HG02938 (cell line): ENCODE data around the gene CDCP1.
"Not testable (repeated sequence)": the region's sequence is repeated elsewhere in the genome, so short reads cannot be mapped to it uniquely, and the experiment has no call there.

Experiments used
- ATAC-seq: cut with Tn5 transposase; IDR thresholded peaks from one replicate; pipeline ENCODE4 v1.9.1; 2021; ENCODE audit warnings: mild to moderate bottlenecking, moderate library complexity; ENCODE audit not compliant: unreplicated experiment

CDCP1 gene

DNA sequence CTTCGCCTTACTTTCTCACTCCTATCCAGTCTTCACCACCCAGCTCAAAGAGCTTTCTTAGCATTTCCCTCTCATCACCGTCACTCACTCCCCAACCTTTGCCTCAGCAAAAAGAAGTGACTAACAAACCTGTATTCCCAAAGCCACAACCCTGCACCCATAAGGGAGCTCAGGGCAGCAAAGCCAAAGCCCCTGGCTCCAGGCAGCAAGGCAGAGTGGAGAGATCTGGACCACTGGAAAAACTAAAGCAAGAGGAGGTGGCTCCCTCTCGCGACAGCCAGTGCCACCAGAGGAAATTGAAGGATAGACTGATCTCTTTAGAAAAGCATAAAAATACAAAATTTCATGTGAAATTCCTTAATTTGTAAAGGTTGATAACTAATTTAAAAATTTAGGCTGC lies 25.1 kb upstream of the CDCP1 start:
- ATAC-seq, result no peak

DNA sequence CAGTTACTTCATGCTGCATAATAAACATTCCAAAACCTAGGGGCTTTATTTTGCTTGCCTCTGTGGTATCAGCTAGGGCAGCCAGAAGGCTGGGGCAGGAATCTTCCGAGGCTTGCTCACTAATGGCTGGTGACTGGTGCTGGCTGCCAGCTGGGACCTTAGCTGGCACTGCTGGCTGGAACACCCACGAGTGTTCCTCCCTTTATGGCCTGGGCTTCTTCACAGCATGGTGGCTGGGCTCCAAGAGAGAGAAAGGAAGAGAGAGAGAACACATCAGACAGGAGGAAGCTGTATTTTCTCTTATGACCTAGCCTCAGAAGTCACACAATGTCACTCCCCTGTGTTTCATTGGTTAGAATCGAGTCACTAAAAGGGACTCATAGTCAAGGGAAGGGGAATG lies 23.9 kb upstream of the CDCP1 start:
- ATAC-seq, result no peak

DNA sequence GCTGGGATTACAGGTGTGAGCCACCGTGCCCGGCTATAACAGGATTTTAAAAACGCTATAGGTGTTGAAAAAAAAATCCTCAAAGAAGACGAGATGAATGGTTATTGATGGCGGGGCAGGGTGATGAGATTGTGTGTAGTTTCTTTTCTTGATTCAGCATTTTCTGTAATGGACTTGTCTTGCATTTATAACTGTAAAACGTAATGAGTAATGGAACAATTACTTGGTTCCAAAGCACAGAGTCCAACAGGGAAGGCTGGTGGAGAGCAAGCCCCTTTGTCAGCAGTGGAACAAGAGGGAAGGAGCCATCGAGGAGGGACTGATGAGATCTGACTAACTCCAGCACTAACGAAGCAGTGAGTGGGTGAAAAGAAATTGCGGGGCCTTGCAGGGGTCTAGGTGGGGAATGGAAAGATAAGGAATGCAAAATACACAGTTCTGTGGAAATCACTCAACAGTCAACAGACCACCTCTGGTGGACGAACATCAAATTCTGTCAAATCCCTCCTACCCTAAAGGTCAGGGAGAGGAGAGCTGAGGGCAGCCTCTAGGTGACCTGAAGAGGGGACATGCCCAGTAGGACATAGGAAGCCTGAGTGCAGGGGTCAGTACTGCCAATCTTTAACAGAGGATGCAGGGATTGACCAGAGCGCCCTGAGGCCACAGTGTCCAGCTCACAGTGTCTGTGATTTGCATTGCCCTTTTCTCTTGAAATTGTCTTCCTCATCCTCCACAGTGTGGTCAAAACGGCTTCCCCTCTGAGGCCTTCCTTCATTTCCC lies 23.1 kb upstream of the CDCP1 start:
- ATAC-seq, result no peak

DNA sequence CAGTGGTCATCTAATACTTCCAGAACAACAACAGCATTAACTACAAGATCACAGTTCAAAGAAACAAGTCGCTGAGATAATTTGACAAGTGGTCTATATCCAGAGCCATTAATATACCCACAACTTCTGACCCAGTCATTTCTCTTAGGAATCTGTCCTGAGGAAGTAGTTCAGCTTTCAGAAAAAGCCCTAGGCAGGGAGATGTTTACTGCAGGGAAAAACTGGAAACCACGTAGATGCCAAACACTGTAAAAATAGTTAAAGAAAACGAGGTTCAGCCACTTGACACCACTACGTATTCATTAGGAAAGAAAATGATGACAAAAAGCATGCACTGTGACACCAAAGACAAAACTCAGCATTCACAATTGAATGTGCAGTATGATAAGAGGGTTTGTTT lies 22.3 kb upstream of the CDCP1 start:
- ATAC-seq, result no peak

DNA sequence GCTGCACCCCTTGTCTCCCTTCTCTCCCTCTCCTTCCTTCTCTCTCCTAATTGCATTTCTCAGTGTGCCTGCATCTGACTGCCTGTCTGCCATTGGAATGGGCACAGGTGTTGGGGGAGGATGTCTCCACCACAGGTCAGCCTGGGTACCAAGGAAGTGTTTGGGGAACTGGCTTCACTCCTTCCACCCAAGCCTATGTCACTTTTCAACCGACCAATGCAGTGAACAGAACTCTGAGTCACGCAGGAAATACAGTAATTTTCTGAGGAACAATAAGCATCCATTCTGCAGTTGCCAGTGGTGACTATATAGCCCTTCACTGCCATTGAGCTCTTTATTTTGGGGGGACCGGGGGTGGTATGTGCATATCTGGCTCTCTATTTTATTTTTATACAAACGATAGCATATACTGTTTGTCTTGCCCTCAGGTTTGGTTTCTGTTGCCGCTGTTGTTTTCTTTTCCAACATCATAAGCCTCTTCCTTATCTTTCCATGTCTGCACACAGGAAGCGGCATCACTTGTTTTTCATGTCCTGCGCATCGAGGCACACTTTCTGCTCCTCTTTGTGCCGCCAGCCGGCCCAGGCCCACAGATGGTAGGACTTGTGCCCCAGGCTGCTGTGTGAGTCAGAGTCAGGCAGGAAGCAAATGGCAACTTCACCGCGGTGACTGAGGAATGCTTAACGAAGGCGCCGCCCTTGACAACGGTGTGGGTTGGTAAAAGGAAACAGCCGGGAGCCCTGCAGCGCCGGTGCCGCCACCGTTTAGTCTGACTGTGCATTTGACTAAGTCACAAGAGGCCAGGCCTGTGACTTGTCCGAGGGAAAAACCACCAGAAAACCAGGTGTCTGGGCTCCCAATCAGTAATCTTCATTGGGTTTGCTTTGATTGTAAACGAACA lies 21.1 kb upstream of the CDCP1 start:
- no peak for ATAC-seq

DNA sequence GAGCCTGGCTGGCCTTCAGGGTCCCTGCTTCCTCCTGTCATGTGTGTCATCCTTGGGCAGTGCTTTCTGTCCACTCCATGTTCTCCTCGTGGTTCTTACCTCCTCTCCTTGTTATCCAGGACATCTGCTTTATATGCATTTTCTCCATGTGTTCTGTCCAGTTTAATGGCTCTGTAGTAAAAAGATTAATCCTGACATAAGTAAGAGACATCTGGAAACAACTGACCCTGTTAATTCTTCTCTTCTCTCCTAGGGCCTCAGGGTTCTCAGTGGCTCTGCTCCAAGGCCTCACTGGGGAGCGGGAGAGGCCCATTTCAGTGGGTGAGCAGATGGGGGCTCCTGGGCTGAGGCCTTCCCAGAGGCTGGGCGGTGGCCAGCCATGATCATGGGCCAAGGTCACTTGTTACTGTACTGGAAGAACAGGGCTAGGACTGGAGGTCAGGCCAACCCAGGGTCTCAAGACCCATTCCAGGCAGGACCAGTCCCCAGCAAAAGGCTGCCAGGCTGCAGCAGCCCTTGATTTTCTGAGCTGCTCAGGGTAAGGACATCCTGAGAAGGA lies 20.2 kb upstream of the CDCP1 start:
- no peak for ATAC-seq

DNA sequence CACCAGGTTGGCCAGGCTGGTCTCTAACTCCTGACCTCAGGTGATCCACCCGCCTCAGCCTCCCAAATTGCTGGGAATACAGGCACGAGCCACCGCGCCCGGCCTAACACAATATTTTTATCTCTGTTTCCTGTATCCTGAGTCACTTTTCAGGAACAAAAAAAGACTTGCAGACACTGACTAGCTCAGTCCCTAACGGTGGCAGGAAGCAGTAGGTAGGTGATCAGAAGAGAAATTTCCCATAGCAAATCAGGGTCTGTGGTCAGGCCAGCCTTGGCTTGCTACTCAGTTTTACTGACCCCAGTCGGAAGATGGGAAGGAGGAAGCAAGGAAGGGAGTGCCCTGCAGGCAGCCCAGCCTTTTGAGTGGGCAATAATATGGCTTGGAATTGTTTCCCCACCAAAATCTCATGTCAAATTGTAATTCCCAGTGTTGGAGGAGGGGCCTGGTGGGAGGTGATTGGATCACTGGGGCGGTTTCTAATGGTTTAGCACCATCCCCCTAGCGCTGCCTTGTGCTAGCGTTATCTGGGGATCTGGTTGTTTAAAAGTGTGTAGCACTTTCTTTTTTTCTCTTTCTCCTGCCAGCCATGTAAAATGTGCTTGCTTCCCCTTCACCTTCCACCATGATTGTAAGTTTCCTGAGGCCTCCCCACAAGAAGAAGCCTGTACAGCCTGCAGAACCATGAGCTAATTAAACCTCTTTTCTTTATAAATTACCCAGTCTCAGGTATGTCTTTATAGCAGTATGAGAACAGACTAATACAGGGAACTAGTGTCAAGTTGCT lies 19.5 kb upstream of the CDCP1 start:
- ATAC-seq, result no peak

DNA sequence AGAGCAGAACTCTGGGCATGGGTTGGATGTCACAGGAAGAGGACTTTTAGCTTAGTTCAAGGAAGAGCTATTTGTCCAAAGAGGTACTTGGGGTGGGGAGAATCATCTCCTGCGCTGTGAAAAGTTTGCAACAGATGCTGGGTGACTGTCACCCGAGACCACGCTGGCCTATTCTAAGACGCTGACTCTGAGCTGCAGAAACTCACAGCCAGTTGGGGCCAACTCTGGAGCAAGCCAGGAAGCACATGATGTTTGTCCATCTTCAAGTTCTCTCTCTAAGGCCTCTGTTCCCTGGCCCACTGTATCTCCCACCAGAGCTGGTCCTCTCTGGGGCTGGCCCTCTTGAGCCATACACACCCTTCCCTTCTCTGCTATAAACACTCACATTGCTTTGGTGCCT lies 17.9 kb upstream of the CDCP1 start:
- ATAC-seq, result no peak

DNA sequence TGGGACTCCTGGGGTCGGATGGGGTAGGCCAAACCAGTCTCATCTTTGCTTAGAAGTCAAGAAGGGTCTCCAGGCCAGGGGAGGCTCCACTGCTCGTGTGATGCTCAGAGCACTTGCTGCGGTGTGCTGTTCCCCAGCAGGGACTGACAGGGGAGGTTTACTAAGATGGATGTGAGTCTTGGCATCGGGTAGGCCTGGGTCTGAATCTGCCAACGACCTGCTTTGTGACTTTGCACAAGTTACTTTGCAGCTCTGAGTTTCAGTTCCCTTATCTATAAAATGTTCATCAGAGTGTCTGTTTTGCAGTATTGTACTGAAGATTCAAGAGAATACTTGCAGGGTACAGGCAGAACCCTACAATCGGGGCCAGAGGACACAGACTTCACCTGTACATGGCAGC lies 17.3 kb upstream of the CDCP1 start:
- ATAC-seq, result no peak

DNA sequence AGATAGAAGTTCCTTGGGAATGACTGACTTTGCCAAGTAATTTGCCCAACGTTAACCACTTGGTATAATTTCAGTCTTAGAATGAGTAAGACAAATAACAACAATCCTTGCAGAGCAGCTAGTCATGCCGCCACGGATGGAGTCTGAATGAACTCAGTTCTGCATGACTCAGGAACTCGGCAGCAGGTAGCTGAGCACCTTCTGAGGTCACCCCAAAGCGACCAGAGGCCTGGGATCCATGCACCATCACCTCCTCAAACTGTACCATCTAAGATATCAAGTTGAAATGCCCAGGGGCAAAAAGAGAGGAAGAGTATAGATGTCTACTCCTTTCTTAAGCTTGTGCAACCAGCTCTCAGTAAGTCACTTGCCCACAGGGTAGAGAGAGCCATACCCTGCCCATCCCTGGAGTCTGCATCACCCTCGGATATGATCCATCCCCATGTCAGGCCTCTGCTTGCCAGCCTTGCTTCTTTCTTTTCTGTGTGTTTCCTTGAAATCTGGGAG lies 8.5 kb upstream of the CDCP1 start:
- ATAC-seq, result no peak

DNA sequence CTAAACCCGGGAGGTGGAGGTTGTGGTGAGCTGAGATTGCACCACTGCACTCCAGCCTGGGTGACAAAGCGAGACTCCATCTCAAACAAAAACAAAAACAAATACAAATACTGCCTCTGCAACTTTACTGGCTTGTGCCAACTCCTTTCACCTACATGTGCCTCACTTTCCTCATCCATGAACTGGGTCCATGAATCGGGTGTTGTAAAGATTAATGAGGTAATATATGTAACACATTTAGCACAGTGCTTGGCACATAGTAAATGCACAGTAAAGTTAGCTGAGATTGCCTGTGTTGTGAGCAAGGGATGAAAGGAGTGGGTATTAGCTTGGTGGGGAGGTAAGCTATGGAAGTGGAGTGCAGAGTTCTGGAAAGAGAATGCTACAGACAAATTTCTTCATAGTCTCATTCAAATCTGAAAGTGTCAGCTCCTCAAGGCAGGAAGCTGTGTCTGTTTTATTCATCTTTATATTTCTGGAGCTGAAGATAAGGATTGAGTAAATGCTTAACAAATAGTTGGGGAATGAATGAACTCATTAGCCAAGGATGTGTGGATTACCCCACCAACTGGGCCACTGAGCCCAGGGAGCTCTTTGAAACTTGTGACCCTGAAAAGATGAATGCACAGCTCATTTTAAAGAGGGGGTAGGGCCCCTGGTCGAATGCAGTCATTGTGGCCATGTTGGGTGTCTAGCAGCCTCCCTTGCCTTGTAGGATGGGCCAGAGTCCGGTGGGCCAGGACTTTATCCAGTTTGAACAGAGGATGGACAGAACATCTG lies 7.7 kb upstream of the CDCP1 start:
- ATAC-seq, result no peak

DNA sequence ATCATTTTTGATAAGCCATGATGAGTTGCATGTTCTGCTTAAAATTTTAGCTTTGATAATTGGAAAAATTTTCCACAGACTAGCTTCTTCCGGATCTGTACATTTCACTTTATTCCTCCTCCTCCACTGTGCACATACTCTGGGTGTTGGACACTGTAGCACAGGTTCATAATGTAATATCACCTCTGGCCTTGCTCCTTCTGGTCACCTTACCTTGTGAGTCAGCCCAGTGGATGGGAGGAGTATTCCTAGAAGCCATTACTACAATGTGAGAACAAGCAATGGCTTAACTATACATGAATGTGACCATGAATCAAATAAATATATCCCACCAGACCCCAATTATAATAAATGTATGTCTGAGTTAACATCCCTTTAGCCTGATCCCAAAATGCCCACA lies 6.1 kb upstream of the CDCP1 start:
- ATAC-seq, result no peak

DNA sequence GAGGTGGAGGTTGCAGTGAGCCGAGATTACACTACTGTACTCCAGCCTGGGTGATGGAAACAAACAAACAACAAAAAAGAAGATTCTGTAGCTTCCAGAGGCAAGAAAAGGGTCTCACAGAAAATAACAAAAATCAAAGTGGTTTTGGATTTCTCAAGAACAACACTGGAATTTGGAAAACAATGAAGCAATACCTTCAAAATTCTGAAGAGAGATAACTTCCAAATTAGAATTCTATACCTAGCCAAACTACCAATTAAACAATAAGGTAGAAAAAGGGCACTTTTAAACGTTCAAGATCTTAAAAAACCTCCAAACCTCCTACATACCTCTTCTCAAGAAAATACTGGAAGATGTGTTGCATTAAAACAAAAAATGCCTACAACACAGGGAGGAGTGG lies 4.9 kb upstream of the CDCP1 start:
- no peak for ATAC-seq

DNA sequence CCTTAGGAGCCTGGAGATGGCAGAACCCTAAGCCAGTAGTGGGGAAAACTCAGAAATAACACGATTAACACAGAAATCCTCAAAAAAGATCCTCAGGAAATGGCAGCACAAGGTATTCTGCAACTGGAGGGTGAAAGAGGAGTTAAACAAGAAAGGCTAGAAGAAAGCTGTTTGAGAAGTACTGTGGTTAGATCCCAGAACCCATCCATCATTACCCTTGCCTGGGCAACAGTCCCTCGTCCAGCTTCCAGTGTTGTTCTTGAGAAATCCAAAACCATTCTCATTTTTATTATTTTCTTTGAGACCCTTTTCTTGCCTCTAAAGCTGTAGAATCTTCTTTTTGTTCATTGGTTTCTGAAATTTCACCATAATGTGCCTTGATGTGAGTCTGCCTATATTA lies 2.7 kb upstream of the CDCP1 start:
- ATAC-seq, result no peak

DNA sequence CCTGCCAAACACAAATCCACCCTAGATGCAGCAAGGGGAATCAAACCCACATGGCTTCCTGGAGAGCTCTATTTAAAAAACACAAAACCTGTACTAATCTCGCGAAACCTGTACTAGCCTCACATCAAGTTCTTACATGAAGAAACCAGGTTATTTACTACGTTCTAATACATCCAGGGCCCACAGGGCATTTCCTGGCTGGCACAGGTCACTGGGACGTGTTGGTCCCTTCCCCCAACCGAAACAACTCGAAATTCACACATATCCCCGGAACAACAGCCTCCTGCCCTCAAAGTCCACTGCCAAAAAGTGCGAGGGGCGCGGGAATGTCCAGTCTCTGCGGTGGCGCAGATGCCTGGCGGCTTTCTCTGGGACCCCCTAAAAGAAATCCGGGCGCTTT lies 955 bp downstream of the CDCP1 start:
- ATAC-seq, result no peak

DNA sequence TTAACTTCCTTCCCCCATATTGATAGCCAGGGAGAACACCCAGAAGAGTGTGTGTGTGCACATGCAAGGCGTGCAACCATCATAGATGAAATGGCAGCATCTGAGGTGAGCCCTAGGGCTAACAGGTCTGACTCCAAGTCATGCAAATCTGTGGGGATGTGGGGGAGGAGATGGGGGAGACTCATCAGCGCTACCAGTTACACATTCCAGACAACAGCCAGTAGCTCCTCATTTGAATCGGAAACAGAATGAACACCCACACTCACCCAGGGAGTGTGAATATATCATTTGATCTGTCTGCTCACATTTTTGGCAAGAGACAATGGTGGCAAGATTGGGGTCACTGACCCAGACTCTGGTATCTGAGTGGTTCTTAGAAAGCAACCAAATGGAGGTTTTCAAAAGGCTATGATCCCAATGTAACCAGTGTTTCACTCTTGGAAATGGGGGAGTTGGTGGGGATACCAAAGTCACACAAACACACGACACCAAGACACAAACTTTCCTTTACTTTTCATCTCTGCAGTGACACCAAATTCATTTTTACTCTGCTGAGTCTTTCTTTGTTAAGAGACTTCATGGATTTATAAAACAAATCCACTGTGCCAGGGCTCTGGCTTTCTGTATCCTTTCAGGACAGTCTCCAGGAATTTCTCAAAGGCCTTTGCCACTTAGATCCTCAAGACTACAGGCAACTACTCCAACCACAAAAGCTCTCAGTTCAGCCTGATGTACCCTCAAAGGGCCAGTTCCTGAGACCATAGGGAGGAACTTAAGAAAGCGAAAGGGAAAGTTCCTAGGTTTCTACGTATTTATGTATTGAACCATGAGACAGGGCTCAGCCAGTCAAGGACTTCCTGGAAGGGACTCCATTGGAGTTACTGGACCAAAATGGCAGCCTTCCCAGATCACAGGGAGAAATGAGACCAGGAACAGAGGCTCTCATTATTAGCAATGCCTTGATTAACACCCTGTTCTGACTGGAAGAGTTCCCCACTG lies 2.2 kb downstream of the CDCP1 start:
- ATAC-seq, result no peak

DNA sequence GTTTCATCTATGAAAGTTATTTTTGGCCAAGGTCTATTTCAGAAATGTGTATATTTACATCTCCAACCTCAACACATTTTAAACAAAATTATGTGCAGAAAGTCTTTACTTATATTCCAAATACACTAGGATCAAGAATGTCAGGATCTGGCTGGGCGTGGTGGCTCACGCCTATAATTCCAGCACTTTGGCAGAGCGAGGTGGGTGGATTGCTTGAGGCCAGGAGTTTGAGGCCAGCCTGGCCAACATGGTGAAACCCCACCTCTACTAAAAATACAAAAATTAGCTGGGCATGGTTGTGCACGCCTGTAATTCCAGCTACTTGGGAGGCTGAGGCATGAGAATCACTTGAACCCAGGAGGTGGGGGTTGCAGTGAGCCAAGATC lies 5.4 kb downstream of the CDCP1 start:
- ATAC-seq, result not testable (repeated sequence)

DNA sequence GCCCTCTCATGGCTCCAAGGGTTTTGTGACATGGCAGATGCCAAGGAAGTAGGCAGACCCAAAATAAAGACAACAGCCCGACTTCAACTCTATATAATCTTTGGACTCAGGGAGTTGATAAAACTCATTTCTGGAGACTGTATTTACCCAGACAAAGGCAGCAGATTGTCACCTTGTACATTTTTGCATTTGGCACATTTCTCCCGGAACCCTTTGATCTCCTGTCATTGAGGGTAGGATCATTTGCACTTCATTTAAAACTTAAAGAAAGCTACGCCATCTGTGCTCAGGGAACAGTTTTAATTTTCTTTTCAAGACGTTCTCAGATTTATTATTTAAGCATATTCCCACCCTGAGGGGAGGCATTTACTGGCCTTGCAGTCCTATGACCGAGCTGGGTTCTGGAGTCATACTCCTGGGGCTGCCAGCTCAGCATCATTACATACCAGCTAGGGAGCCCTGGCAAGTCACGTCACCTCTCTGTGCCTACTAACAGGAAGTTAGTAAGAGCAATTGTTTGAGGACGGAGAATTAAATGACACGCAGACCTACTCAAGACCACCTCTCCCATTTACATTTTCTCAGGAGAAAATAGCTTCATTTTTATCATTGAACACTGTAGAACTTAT lies 5.9 kb downstream of the CDCP1 start:
- no peak for ATAC-seq
